Omental fat pad (tissue), 4 donors: Measurements from ENCODE around the gene MORN5. TPM values are rescaled to one million over a fixed set of nuclear protein-coding genes. Genes with fewer than 3 reads are reported as not detected.

Experiments used
- ATAC-seq: fragments of 150-250 bp; one replicate; pipeline ENCODE4 v1.9.1; 2016; ENCODE audit warnings: mild to moderate bottlenecking, moderate library complexity; ENCODE audit not compliant: low FRiP score
- DNase-seq: peaks from one replicate; pipeline ENCODE4 v3.0.0-alpha.2; 2019; ENCODE audit warnings: low spot score
- total RNA-seq, 4 donors: library from RNA; depleted of rRNA; stranded (reverse); fragments of >200 nt; gene quantifications; one replicate each; pipeline ENCODE4 v1.1.0, GENCODE V29; 2016
- TF ChIP-seq, protein P1 (sequence below), 3 donors: fragments of 450-650 bp; IDR thresholded peaks; one replicate each; pipeline ENCODE4 v1.5.1; 2016 to 2017; ENCODE audit warnings: antibody characterized with exemption in 3 of 3, mild to moderate bottlenecking in 3 of 3, moderate library complexity in 2 of 3

The MORN5 gene
- total RNA-seq, 4 donors from 2014 or later = not detected

DNA sequence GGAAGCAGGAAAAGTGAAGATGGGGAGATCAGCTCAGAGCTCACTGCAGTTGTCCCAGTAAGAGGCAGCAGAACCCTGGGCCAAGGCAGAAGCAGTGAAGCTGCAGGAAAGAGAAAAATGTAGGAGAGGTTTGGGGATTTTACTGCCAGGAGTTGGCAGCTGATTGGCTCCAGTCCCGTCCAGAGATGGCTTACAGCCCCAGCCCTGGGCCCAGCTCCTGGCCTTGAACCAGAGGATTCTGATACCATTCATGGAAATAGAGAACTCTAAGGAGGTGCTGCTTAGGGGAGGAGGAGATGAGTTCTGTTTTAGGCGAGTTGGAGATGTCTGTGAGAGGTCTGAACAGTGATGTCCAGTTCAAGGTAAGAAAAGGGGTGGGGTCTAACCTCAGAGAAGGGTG lies 4.6 kb downstream of the MORN5 start:
- TF ChIP-seq, protein P1, sequence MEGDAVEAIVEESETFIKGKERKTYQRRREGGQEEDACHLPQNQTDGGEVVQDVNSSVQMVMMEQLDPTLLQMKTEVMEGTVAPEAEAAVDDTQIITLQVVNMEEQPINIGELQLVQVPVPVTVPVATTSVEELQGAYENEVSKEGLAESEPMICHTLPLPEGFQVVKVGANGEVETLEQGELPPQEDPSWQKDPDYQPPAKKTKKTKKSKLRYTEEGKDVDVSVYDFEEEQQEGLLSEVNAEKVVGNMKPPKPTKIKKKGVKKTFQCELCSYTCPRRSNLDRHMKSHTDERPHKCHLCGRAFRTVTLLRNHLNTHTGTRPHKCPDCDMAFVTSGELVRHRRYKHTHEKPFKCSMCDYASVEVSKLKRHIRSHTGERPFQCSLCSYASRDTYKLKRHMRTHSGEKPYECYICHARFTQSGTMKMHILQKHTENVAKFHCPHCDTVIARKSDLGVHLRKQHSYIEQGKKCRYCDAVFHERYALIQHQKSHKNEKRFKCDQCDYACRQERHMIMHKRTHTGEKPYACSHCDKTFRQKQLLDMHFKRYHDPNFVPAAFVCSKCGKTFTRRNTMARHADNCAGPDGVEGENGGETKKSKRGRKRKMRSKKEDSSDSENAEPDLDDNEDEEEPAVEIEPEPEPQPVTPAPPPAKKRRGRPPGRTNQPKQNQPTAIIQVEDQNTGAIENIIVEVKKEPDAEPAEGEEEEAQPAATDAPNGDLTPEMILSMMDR (IDR thresholded peaks at IDR 0.05) = no peak
- no peak for ATAC-seq
- DNase-seq = no peak

DNA sequence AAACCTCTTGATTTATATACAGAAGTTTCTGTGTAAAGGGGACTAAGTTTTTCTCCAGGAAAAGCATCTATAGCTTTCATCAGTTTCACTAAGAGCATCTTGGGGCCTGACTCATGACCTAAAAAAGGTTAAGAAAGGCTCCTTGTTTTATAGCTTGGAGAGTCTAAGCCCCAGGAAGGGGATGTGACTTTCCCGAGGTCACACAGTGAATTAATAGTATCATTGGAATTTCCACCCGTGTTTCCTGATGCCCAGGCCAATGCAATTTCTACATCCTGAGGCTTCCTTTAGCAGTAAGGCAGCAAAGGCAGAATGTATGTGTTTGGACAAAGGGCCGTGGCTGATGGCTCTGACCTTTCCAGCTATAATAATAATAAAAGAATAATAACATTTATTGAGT lies 8.6 kb downstream of the MORN5 start:
- no peak for ATAC-seq
- TF ChIP-seq, protein P1 (IDR thresholded peaks at IDR 0.05) = no peak
- DNase-seq = no peak

DNA sequence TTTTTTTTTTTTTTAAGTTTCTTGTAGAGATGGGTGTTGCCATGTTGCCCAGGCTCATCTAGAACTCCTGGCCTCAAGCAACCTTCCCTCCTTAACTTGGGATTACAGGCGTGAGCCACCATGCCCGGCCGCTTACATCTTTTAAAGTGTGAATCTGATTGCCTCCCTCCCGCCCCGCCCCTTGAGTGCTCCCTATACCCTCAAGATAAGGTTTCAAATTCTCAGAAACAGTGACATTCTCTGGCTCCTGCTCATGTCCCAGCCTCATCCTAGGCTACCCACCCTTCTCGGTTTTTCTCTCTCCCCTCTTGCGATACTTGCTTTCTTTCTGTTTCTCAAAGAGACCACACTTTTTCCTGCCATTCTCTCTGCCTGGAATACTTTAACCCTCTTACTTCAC lies 12.4 kb downstream of the MORN5 start:
- no peak for DNase-seq
- ATAC-seq = no peak

DNA sequence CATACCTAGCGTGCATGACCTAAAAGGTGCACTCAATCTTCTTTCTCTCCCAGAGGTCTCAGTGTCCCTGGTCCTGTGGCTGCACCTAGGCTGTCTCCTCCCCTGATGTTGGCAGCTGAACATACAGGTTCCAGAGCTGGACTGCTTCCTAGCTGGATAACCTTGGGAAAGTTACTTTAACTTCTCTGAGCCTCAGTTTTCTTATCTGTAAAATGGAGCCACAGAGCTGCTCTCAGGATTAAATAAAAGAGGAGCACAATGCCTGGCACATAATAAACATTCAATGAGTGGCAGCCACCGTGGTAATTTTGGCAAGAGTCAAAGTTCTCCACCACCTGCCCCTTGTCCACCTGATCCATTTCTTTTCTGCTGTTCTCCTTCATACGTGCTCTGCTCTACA lies 14.0 kb downstream of the MORN5 start:
- no peak for DNase-seq
- no peak for ATAC-seq
- TF ChIP-seq, protein P1 (IDR thresholded peaks at IDR 0.05) = no peak

More for the DNA sequence above, 12.4 kb downstream of the MORN5 start:
- TF ChIP-seq, protein P1 (IDR thresholded peaks at IDR 0.05) = no peak

DNA sequence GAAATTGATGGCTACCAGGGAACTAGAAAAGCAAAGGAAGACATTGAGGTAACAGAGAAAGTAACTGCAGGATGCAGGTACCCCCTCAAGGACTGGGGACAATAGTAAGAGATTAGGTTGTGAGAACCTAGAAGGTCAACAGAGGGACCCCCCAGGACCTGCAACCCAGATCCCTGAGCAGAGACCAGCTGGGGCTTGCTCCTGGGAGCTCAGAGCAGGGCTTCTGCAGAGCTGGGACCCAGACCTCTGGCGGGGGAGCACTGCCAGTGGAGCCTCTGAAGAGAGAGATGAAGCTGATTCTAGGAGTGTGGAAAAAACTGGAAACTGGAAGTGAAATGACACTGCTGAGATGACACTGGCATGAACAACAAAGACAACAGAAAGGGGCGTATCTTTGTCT lies 17.2 kb downstream of the MORN5 start:
- DNase-seq = no peak
- ATAC-seq = no peak
- TF ChIP-seq, protein P1 (IDR thresholded peaks at IDR 0.05) = no peak

DNA sequence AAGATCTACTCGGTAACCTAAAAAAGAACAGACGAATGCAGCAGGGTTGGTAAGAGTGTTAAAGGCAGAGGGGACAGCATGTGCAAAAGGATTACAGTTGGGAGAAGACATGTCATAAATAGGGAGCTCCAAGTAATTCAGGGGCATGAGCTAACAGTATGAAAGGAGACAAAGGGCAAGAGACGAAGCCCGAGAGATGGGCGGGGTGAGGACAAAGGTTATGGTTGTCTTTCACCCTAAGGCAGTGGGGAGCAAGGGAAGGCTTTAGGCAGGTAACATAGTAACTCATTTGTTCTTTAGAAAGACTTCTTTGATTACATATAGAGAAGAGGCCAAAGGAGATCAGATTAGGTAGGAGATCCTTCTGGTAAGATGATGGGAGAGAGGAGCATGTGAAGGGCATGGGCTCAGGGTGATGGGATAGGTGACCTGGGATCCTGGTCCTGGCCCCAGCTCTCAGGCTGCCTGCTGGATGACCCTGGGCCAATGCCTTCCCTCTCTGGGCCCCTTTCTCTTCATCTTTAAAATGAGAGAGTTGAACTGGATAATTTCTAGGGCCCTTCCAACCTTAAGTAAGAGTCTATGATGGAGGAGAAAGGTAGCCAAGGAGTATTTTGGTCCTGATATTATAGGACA lies 19.5 kb downstream of the MORN5 start:
- TF ChIP-seq, protein P1 (IDR thresholded peaks at IDR 0.05) = no peak
- ATAC-seq (no peak), DNase-seq (no peak)

DNA sequence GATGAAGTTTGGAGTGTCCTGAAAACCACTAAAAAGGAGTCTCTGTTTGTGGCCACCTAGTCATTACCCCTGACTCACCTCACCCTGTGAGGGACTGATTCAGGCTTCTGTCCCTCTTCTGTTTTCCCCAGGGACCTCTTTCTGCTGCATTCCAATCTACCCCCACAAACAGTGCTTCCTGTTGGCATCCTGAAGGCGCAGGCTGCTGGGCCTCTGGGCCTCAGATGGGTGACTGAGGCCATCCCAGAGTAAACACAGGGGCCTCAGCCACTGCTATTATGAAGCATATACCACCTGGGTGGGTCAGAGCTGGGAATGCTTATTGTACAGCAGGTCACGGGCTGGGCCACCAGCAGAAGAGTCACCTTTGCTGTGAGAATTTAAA lies 20.0 kb downstream of the MORN5 start:
- ATAC-seq = no peak
- DNase-seq = no peak
- TF ChIP-seq, protein P1 (IDR thresholded peaks at IDR 0.05) = no peak
